T-cell (primary cell): Measurements from ENCODE around the gene CUX1. TPM values are rescaled to one million over a fixed set of nuclear protein-coding genes. Genes with fewer than 3 reads are reported as not detected.
A peak's percentile ranks its signal among the peaks of the same experiment; 100 is the strongest.

Source experiments
- ATAC-seq, 4 experiments: fragments of 200-7000 bp in 3 of 4; fragments of 150-1000 bp in 1 of 4; cut with Tn5 transposase; replicated peaks in 1 of 4; 1 replicate in 3 of 4; 2 replicates in 1 of 4; pipeline ENCODE4 v1.10.0; 2021; ENCODE audit warnings: moderate library complexity in 3 of 4, mild to moderate bottlenecking in 2 of 4, moderate number of reproducible peaks in 1 of 4
- CTCF ChIA-PET, 2 donors: fragments of 300-600 bp; sonication (Branson Sonifier 250); formaldehyde crosslinking; loops; one replicate each; lab custom pipeline; 2022; ENCODE audit warnings: antibody characterized with exemption in 2 of 2; lab: Charles Lee
- POLR2A ChIA-PET, 2 donors: fragments of 300-600 bp; sonication (Branson Sonifier 250); formaldehyde crosslinking; loops; one replicate each; lab custom pipeline; 2022; ENCODE audit warnings: antibody characterized with exemption in 2 of 2; lab: Charles Lee
- DNase-seq, 35 experiments: peaks; one replicate each; pipeline versions ENCODE4 v3.0.0 to v3.0.0-alpha.2; 2013 to 2023
- H3K27ac ChIP-seq: one replicate; pipeline ENCODE4 v1.5.1; 2013; ENCODE audit warnings: low read length
- H3K27me3 ChIP-seq, 2 experiments: replicated peaks in 1 of 2; 1 replicate in 1 of 2; 2 replicates in 1 of 2; pipeline versions ENCODE4 v1.6.1 to v1.7.0; 2013; ENCODE audit warnings: low read length in 1 of 2, mixed read lengths in 1 of 2; ENCODE audit not compliant: control insufficient read depth in 2 of 2, insufficient read depth in 2 of 2; ENCODE audit errors: extremely low read depth in 1 of 2
- H3K36me3 ChIP-seq, 2 donors: 1 replicate in 1 of 2; 2 replicates in 1 of 2; pipeline versions ENCODE4 v1.6.1 to v1.7.0; 2013; ENCODE audit warnings: low read length in 1 of 2; ENCODE audit not compliant: control insufficient read depth in 2 of 2, insufficient read depth in 1 of 2; ENCODE audit errors: extremely low read depth in 1 of 2
- H3K4me1 ChIP-seq, 2 experiments: 1 replicate in 1 of 2; 2 replicates in 1 of 2; pipeline versions ENCODE4 v1.6.1 to v1.7.0; 2013; ENCODE audit warnings: low read length in 2 of 2, mixed read lengths in 1 of 2; ENCODE audit not compliant: insufficient read depth in 2 of 2, control insufficient read depth in 1 of 2; ENCODE audit errors: extremely low read depth in 1 of 2
- H3K4me3 ChIP-seq, 2 donors: 1 replicate in 1 of 2; 2 replicates in 1 of 2; pipeline versions ENCODE4 v1.5.1 to v1.7.0; 2013; ENCODE audit warnings: mild to moderate bottlenecking in 2 of 2, low read length in 1 of 2, moderate library complexity in 1 of 2; ENCODE audit not compliant: control insufficient read depth in 1 of 2; ENCODE audit errors: extremely low read depth in 1 of 2
- H3K9me3 ChIP-seq: 2 replicates; pipeline ENCODE4 v1.7.0; 2013
- H3K27ac Mint-ChIP-seq, 2 donors: one replicate each; pipeline ENCODE4 v1.8.0; 2020 to 2021; ENCODE audit warnings: mild to moderate bottlenecking in 2 of 2, mixed read lengths in 2 of 2
- H3K27me3 Mint-ChIP-seq, 2 donors: one replicate each; pipeline ENCODE4 v1.8.0; 2021 to 2022; ENCODE audit warnings: mixed read lengths in 2 of 2
- H3K36me3 Mint-ChIP-seq: one replicate; pipeline ENCODE4 v1.8.0; 2021; ENCODE audit warnings: mixed read lengths
- H3K4me1 Mint-ChIP-seq, 3 donors: one replicate each; pipeline ENCODE4 v1.8.0; 2020 to 2022; ENCODE audit warnings: mixed read lengths in 3 of 3, mild to moderate bottlenecking in 1 of 3
- H3K4me3 Mint-ChIP-seq, 3 donors: one replicate each; pipeline ENCODE4 v1.8.0; 2020 to 2022; ENCODE audit warnings: mild to moderate bottlenecking in 3 of 3, mixed read lengths in 3 of 3, moderate library complexity in 3 of 3
- H3K9me3 Mint-ChIP-seq, 3 donors: one replicate each; pipeline ENCODE4 v1.8.0; 2020 to 2022; ENCODE audit warnings: mixed read lengths in 3 of 3
- WGBS: methylation state at CpG from one replicate; pipeline ENCODE4 v1.1.5; 2013; ENCODE audit warnings: missing lambda C conversion rate; ENCODE audit not compliant: insufficient coverage; 5-methylcytosine and 5-hydroxymethylcytosine counted together
- total RNA-seq, 35 experiments: library from RNA in 6 of 35; stranded (reverse) in 6 of 35; fragments of 120-200 nt in 1 of 35; gene quantifications; one replicate each; pipeline versions ENCODE4 v1.2.1 to v1.2.4 and lab custom pipeline; 2013 to 2026

The CUX1 gene
- total RNA-seq, 5 donors from 2014 or later (not counting 1 experiment from before 2014, with no cell fraction given): 36.9 to 50.2 (median 42.8) TPM

DNA sequence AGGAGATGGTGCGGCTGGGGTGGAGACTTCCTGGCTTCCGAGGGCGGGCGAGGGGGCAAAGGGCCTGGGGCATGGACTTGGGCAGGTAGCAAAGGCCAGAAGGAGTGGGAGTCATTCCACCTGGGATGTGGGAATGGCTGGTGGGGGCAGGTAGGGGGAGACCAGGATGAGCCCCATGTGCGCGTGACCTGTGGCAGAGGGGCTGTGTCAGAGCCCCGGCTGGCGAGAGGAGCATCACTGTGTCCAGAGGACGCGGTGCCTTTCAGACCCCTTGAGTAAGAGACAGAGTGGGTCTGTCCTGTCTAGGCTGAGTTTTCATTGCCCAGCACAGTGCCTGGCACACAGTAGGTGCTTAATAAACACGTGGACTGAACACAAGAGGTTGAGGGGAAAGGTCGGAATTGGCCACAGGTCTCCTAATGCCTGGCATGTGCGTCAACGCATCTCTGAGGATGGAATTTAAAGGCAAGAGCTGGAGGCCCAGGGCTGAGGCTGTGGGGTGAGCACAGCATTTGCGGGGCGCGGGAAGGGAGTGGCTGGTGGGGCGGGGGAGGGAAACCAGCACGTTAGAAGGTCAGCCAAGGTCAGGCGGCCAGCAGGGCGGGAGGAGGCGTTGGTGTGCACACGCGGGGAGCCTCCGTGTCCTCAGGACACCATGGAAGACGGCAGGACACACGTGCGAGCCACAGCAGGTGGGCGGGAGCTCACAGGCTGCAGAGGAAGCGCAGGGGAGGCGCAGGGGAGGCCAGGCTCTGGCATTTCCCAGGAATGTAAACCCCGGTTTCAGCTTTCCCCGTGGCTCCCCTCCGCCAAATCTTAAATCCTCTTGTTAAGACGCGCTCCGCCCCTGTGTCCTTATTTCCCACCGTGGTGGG, 51.8 kb downstream of the CUX1 start:
- H3K27ac ChIP-seq: no peak overlapping the region
- no peak for DNase-seq
- Mint-ChIP-seq H3K9me3 (no peaks in the 10 kb centered on the region), H3K4me3 (no peak overlapping the region), H3K27me3 (no peaks in the 10 kb centered on the region), H3K27ac (peak overlapping the region in 1 of 2 donors; percentile 15), H3K4me1 (peaks cover 28 to 38% (median 37%) of the 10 kb centered on the region in 3 donors), H3K36me3 (peaks cover 7% of the 10 kb centered on the region)
- H3K27me3 ChIP-seq: no peaks in the 10 kb centered on the region
- peaks cover 0 to 3% of the 10 kb centered on the region in 2 donors for H3K36me3 ChIP-seq
- H3K9me3 ChIP-seq: no peaks in the 10 kb centered on the region
- POLR2A ChIA-PET: no interaction called here
- H3K4me3 ChIP-seq: no peak overlapping the region
- H3K4me1 ChIP-seq: peaks cover 0 to 14% of the 10 kb centered on the region in 2 experiments
- CTCF ChIA-PET: interaction anchor here (0.5 to 0.6 kb wide), 2 partner anchors 11 to 22 kb away, joined by 4 to 7 read pairs; no protein-coding TSS in a partner anchor
- no peak for ATAC-seq
- 92% methylated on average over 38 of the region's 38 CpGs for WGBS

DNA sequence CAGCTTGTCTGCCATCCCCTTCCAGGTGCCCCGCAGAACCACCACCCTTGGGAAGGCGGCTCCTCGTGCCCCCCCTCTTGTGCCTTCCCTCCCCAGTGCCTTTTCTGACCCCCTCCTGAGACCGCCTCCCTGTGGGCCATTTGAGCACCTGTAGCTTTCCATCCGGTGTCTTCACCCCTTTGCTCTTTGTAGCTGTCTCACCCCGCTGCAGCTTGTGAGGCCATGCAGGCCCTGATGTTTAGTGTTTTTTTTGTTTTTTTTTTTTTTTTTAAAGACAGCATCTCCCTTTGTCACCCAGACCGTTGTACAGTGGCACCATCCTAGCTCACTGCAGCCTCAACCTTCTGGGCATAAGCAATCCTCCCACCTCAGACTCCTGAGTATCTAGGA, 52.5 kb downstream of the CUX1 start:
- no peaks in the 10 kb centered on the region for H3K9me3 Mint-ChIP-seq
- no peaks in the 10 kb centered on the region for H3K27me3 ChIP-seq
- no peak overlapping the region for H3K27ac Mint-ChIP-seq
- H3K36me3 ChIP-seq: peaks cover 0 to 3% of the 10 kb centered on the region in 2 donors
- peaks cover 0 to 14% of the 10 kb centered on the region in 2 experiments for H3K4me1 ChIP-seq
- ChIA-PET CTCF (interaction anchor here (0.5 to 1.0 kb wide), 3 partner anchors 11 to 165 kb away, joined by 4 read pairs; no protein-coding TSS in a partner anchor), POLR2A (no interaction called here)
- no peaks in the 10 kb centered on the region for H3K27me3 Mint-ChIP-seq
- WGBS: 53% methylated on average over 3 of the region's 7 CpGs
- ATAC-seq (no peak), DNase-seq (no peak)
- no peak overlapping the region for H3K4me3 ChIP-seq
- H3K36me3 Mint-ChIP-seq: peaks cover 7% of the 10 kb centered on the region
- no peak overlapping the region for H3K4me3 Mint-ChIP-seq
- peaks cover 31 to 44% (median 37%) of the 10 kb centered on the region in 3 donors for H3K4me1 Mint-ChIP-seq
- no peak overlapping the region for H3K27ac ChIP-seq
- H3K9me3 ChIP-seq: no peaks in the 10 kb centered on the region

GRCh38 chr7:101870361-101871062, 53.1 kb downstream of the CUX1 start:
- POLR2A ChIA-PET: interaction anchor here in 1 of 2 donors (0.5 kb wide), 1 partner anchor 61 kb away, joined by 3 read pairs; no protein-coding TSS in a partner anchor
- ATAC-seq (no peak), DNase-seq (no peak)
- Mint-ChIP-seq H3K9me3 (no peaks in the 10 kb centered on the region), H3K36me3 (peaks cover 2% of the 10 kb centered on the region), H3K27me3 (no peaks in the 10 kb centered on the region), H3K27ac (no peak overlapping the region), H3K4me1 (peaks cover 27 to 43% (median 32%) of the 10 kb centered on the region in 3 donors), H3K4me3 (no peak overlapping the region)
- Histone ChIP-seq H3K9me3 (no peaks in the 10 kb centered on the region), H3K27me3 (no peaks in the 10 kb centered on the region), H3K4me1 (peaks cover 0 to 11% of the 10 kb centered on the region in 2 experiments), H3K4me3 (no peak overlapping the region), H3K27ac (no peak overlapping the region), H3K36me3 (peaks cover 0 to 3% of the 10 kb centered on the region in 2 donors)
- WGBS: 96% methylated on average over 8 of the region's 12 CpGs
- CTCF ChIA-PET: interaction anchor here (0.6 to 1.0 kb wide), 2 partner anchors 30 to 165 kb away, joined by 4 read pairs; no protein-coding TSS in a partner anchor

- no peak for ATAC-seq
- Histone ChIP-seq H3K4me1 (peaks cover 0 to 11% of the 10 kb centered on the region in 2 experiments), H3K27ac (no peak overlapping the region), H3K9me3 (no peaks in the 10 kb centered on the region), H3K4me3 (no peak overlapping the region), H3K27me3 (no peaks in the 10 kb centered on the region), H3K36me3 (peaks cover 0 to 3% of the 10 kb centered on the region in 2 donors)
- 90% methylated on average over 6 of the region's 9 CpGs for WGBS
- no peak overlapping the region for H3K27ac Mint-ChIP-seq
- H3K4me3 Mint-ChIP-seq: no peak overlapping the region
- H3K27me3 Mint-ChIP-seq: no peaks in the 10 kb centered on the region
- ChIA-PET CTCF (no interaction called here), POLR2A (no interaction called here)
- DNase-seq: no peak
- H3K9me3 Mint-ChIP-seq: no peaks in the 10 kb centered on the region
- no peaks in the 10 kb centered on the region for H3K36me3 Mint-ChIP-seq
- peaks cover 27 to 40% (median 30%) of the 10 kb centered on the region in 3 donors for H3K4me1 Mint-ChIP-seq
Measured at GRCh38 chr7:101871351-101871750, 53.9 kb downstream of the CUX1 start.

- no peaks in the 10 kb centered on the region for H3K36me3 Mint-ChIP-seq
- H3K27me3 Mint-ChIP-seq: no peaks in the 10 kb centered on the region
- POLR2A ChIA-PET: no interaction called here
- no peaks in the 10 kb centered on the region for H3K9me3 ChIP-seq
- no peaks in the 10 kb centered on the region for H3K36me3 ChIP-seq
- H3K27ac ChIP-seq: no peak overlapping the region
- H3K4me1 Mint-ChIP-seq: peaks cover 15 to 21% (median 15%) of the 10 kb centered on the region in 3 donors
- no peak overlapping the region for H3K27ac Mint-ChIP-seq
- H3K9me3 Mint-ChIP-seq: no peaks in the 10 kb centered on the region
- CTCF ChIA-PET: no interaction called here
- no peak overlapping the region for H3K4me3 Mint-ChIP-seq
- H3K4me1 ChIP-seq: peaks cover 0 to 2% of the 10 kb centered on the region in 2 experiments
- no peaks in the 10 kb centered on the region for H3K27me3 ChIP-seq
- no peak overlapping the region for H3K4me3 ChIP-seq
- no peak for DNase-seq
- 69% methylated on average over 2 of the region's 5 CpGs for WGBS
- ATAC-seq: no peak
Measured at GRCh38 chr7:101874028-101874427, 56.6 kb downstream of the CUX1 start.

GRCh38 chr7:101875283-101875846, 57.9 kb downstream of the CUX1 start:
- Mint-ChIP-seq H3K27me3 (no peaks in the 10 kb centered on the region), H3K36me3 (no peaks in the 10 kb centered on the region), H3K4me3 (no peak overlapping the region), H3K27ac (no peak overlapping the region), H3K9me3 (no peaks in the 10 kb centered on the region), H3K4me1 (peaks cover 11 to 27% (median 17%) of the 10 kb centered on the region in 3 donors)
- DNase-seq (no peak), ATAC-seq (no peak)
- no peaks in the 10 kb centered on the region for H3K36me3 ChIP-seq
- no peaks in the 10 kb centered on the region for H3K9me3 ChIP-seq
- H3K4me3 ChIP-seq: no peak overlapping the region
- H3K27ac ChIP-seq: no peak overlapping the region
- H3K27me3 ChIP-seq: no peaks in the 10 kb centered on the region
- WGBS: 93% methylated on average over 7 of the region's 11 CpGs
- CTCF ChIA-PET: interaction anchor here in 1 of 2 donors (0.6 kb wide), 1 partner anchor 260 kb away, joined by 3 read pairs; no protein-coding TSS in a partner anchor
- POLR2A ChIA-PET: no interaction called here
- peaks cover 3 to 4% of the 10 kb centered on the region in 2 experiments for H3K4me1 ChIP-seq
